Measurements from ENCODE around the gene COL4A2.

Gene COL4A2

DNA sequence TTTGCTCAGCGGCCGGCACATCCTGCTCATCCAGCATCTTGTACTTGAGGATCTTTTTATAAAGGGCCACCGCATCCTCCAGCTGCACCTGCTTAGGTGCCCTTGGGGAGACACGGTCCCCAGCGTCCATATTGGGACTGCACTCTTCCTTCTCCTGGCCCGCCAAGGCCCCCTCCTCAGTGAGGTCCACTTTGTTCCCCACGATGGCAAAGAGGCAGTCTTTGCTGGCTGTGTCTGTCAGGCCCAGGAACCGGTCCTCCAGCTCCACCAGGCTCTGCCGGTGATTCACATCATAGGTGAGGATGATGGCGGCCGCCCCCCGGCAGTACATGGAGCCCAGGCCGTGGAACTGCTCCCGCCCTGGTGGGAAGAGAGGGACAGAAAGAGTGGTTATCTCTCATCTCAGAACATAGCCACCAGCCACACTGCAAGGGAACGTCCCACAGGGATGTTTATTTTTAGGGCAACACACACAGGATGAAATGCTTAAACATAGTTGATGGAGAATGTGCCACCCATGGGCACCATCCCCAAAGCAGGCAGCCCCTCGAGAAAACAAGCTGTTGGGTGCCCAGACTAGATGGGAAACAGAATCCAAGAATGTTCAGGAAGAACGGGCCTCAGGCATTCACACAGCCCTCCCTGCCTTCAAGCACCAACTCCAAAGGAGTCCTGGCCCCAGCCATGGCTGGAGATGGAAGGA lies 216.9 kb downstream of the COL4A2 start:
- Mint-ChIP-seq H3K9me3 (no peaks in the 10 kb centered on the region), H3K4me1 (peaks cover 14% of the 10 kb centered on the region), H3K27me3 (ENCODE audit: low read depth) (no peaks in the 10 kb centered on the region), H3K4me3 (no peak overlapping the region), H3K36me3 (ENCODE audit: low read depth) (no peaks in the 10 kb centered on the region), H3K27ac (no peak overlapping the region)
- TF ChIP-seq, protein P1, sequence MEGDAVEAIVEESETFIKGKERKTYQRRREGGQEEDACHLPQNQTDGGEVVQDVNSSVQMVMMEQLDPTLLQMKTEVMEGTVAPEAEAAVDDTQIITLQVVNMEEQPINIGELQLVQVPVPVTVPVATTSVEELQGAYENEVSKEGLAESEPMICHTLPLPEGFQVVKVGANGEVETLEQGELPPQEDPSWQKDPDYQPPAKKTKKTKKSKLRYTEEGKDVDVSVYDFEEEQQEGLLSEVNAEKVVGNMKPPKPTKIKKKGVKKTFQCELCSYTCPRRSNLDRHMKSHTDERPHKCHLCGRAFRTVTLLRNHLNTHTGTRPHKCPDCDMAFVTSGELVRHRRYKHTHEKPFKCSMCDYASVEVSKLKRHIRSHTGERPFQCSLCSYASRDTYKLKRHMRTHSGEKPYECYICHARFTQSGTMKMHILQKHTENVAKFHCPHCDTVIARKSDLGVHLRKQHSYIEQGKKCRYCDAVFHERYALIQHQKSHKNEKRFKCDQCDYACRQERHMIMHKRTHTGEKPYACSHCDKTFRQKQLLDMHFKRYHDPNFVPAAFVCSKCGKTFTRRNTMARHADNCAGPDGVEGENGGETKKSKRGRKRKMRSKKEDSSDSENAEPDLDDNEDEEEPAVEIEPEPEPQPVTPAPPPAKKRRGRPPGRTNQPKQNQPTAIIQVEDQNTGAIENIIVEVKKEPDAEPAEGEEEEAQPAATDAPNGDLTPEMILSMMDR (IDR thresholded peaks at IDR 0.05; ENCODE audit: unreplicated experiment in 3 of 3) = no peak

DNA sequence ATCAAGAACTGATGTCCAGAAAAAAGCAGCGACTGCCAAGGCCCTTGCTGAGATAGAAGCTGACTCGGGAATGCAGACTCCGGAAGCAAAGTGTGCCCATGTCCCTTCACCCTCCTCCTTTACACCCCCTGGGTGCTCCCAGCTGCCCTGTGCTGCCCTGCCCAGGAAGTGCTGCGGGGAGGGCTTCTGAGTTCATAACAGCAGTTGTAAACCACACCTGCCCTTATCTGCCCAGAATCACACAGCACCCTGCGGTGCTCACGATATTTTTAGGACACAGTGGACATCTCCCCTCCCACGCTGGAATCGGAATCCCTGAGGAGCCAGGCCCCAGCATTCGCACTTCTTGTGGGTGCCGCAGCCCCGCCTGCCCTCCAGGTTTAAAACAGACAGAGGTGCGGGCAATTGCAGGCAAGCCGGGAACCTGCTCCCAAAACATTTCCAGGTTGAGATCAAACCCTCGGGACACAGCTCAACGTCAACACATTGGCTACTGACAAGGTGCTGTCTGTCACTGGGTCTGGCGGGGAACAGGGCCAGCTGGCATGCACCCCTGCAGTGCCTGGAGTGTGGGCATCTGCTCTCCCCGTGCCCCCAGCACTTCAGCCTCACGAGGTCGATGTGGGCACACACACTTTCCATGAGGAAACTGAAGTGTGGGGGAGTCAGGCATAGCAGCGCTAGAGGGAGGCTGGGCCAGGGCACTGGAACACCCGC lies 217.6 kb downstream of the COL4A2 start:
- H3K9me3 Mint-ChIP-seq = no peaks in the 10 kb centered on the region
- TF ChIP-seq, protein P1 (IDR thresholded peaks at IDR 0.05; ENCODE audit: unreplicated experiment in 3 of 3) = no peak
- H3K36me3 Mint-ChIP-seq (ENCODE audit: low read depth) = no peaks in the 10 kb centered on the region
- no peaks in the 10 kb centered on the region for H3K27me3 Mint-ChIP-seq (ENCODE audit: low read depth)
- H3K27ac Mint-ChIP-seq = no peak overlapping the region
- H3K4me3 Mint-ChIP-seq = no peak overlapping the region
- H3K4me1 Mint-ChIP-seq = peaks cover 17% of the 10 kb centered on the region

DNA sequence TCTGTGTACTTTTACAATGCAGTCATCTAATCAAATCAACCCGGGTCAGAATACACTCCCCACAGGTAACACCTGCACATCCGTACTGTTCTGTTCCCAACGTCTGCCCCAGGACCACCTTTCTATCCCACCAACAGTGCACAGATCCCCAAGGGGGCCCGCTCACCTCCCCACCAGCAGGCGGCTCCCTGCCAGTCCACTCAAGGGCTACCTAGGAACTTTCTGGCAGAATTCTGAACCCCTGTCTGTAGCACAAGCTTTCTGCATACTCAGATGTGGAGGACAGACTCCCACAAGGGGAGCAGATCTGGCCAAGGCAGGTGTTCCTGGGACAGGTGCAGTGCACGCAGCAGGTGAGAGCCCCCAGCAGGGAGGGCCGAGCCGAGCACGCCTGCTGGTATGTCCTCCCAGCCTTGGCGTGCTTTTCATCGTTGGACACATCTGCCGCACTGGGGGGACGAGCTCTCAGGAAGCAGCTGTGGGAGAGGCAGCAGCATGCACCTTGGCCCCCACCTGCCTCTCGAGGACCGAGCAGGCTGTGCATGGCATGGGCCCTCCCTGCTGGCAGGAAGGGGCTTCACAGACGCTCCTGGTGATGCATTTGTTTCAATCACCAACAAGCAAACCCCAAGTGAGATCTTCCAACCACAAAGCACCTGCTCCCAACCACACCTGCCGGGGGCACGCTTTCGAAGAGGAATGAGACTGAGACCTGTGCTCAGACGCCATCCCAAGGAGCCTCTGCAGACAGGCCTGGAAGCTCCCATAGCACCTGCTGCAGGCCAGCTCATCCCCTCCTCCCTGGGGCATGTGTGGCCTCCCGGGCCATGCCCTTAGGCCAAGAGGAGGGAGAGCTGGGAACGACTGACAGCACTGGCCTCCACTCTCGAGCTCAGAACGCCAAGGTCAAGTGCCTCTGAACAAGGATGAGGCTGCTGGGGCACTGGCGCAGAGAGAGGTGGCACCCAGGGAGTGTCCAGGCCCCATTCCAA lies 218.5 kb downstream of the COL4A2 start:
- H3K4me1 Mint-ChIP-seq = peaks cover 17% of the 10 kb centered on the region
- no peaks in the 10 kb centered on the region for H3K9me3 Mint-ChIP-seq
- no peak overlapping the region for H3K27ac Mint-ChIP-seq
- no peaks in the 10 kb centered on the region for H3K36me3 Mint-ChIP-seq (ENCODE audit: low read depth)
- TF ChIP-seq, protein P1 (IDR thresholded peaks at IDR 0.05; ENCODE audit: unreplicated experiment in 3 of 3) = no peak
- no peaks in the 10 kb centered on the region for H3K27me3 Mint-ChIP-seq (ENCODE audit: low read depth)
- no peak overlapping the region for H3K4me3 Mint-ChIP-seq

DNA sequence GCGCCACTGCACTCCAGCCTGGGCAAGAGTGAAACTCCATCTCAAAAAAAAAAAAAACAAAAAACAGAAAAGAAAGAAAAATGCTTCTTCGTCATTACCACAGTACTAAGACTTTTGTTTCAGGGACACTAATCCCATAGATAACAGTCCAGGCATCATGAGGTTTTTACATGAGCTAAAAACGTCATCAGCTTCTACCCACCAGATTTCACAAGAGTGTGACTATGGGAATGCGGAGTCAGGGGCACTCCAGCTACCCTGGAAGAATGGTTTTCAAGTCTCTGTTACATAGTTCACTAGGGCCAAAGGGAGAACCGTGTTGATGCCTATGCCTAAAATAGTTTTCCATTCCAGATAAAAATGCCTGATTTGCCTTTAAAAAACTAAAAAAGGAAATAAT lies 221.3 kb downstream of the COL4A2 start:
- H3K27me3 Mint-ChIP-seq (ENCODE audit: low read depth) = no peaks in the 10 kb centered on the region
- TF ChIP-seq, protein P1 (IDR thresholded peaks at IDR 0.05; ENCODE audit: unreplicated experiment in 3 of 3) = no peak
- H3K27ac Mint-ChIP-seq = peak overlapping the region in 1 of 3 experiments; percentile 26
- no peaks in the 10 kb centered on the region for H3K36me3 Mint-ChIP-seq (ENCODE audit: low read depth)
- H3K9me3 Mint-ChIP-seq = no peaks in the 10 kb centered on the region
- peaks cover 17% of the 10 kb centered on the region for H3K4me1 Mint-ChIP-seq
- no peak overlapping the region for H3K4me3 Mint-ChIP-seq

DNA sequence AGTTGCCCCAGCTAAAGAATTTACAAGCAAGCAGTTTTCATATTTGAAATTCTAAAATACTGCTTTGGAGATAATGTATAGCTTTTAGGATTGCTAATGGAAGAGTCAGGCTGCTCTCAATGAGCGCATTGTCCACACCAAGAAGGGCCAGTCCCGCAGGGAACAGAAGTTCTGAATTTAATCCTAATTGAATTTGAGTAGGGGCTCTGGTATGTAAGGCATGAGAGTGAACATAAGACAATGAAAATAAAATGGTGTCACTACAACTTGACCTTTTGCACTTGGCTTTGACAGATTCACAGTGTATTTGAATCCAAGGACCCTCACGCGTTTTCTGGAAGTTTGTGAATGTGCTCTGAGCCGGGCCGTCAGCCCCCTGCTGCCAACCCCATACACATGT lies 221.8 kb downstream of the COL4A2 start:
- Mint-ChIP-seq H3K9me3 (no peaks in the 10 kb centered on the region), H3K4me1 (peaks cover 17% of the 10 kb centered on the region), H3K27me3 (ENCODE audit: low read depth) (no peaks in the 10 kb centered on the region), H3K36me3 (ENCODE audit: low read depth) (no peaks in the 10 kb centered on the region), H3K27ac (peak overlapping the region in 1 of 3 experiments; percentile 51), H3K4me3 (no peak overlapping the region)
- TF ChIP-seq, protein P1 (IDR thresholded peaks at IDR 0.05; ENCODE audit: unreplicated experiment in 3 of 3) = no peak
